Kidney (tissue), 14 donors: ENCODE measurements around the gene CASP3. TPM values are rescaled to one million over a fixed set of nuclear protein-coding genes. Genes with fewer than 3 reads are reported as not detected.

ENCODE experiments used
- DNase-seq, 5 donors: peaks; one replicate each; pipeline ENCODE4 v3.0.0-alpha.2; 2013 to 2020
- FAIRE-seq: peaks from 2 replicates; lab custom pipeline; 2012; peaks lifted over from hg19 to GRCh38; lab: Jason Lieb, UNC
- H3K27ac ChIP-seq, 2 donors: one replicate each; pipeline ENCODE4 v1.7.0; 2013; ENCODE audit warnings: low read depth in 2 of 2, low read length in 2 of 2, inconsistent platforms in 1 of 2
- H3K27me3 ChIP-seq: one replicate; pipeline ENCODE4 v1.7.1; 2013; ENCODE audit warnings: low read length, inconsistent platforms; ENCODE audit not compliant: control insufficient read depth, insufficient read depth
- H3K36me3 ChIP-seq, 3 donors: one replicate each; pipeline versions ENCODE4 v1.7.0 to v1.7.1; 2013; ENCODE audit warnings: low read length in 3 of 3, control low read depth in 1 of 3, inconsistent platforms in 1 of 3; ENCODE audit not compliant: insufficient read depth in 3 of 3, control insufficient read depth in 2 of 3
- H3K4me1 ChIP-seq, 3 donors: one replicate each; pipeline versions ENCODE4 v1.7.0 to v1.7.1; 2013; ENCODE audit warnings: low read length in 3 of 3, inconsistent platforms in 1 of 3, low read depth in 1 of 3; ENCODE audit not compliant: control insufficient read depth in 2 of 3, insufficient read depth in 2 of 3
- H3K4me3 ChIP-seq, 3 donors: one replicate each; pipeline versions ENCODE4 v1.7.0 to v1.8.1; 2013; ENCODE audit warnings: low read length in 3 of 3, control low read depth in 1 of 3, inconsistent platforms in 1 of 3
- H3K9ac ChIP-seq, 3 donors: one replicate each; pipeline versions ENCODE4 v1.7.0 to v1.7.1; 2013; ENCODE audit warnings: low read length in 3 of 3, control low read depth in 1 of 3, inconsistent platforms in 1 of 3
- H3K9me3 ChIP-seq, 3 donors: one replicate each; pipeline versions ENCODE4 v1.7.0 to v1.7.1; 2013; ENCODE audit warnings: low read length in 3 of 3, control low read depth in 1 of 3, inconsistent platforms in 1 of 3; ENCODE audit not compliant: control insufficient read depth in 2 of 3, insufficient read depth in 1 of 3
- intact Hi-C: fragments of 100-400 bp; cut with DNase I; formaldehyde crosslinking; loops from one replicate; pipeline ENCODE4 v1.11.1; 2022
- polyA plus RNA-seq: library from polyadenylated mRNA; stranded (reverse); fragments of 350-450 nt; fragmentation: Illumina TruSeq; extraction: RNeasy Lipid Tissue Mini Kit (QIAGEN cat#74804); gene quantifications from one replicate; pipeline ENCODE4 v1.2.3, GENCODE V29; 2014; ENCODE audit warnings: low read depth, low replicate concordance; ENCODE audit not compliant: insufficient read depth
- total RNA-seq: library from RNA; stranded (reverse); fragmentation: NEBNext Ultra II Directional; extraction: Animal tissue kit (Norgen Biotek cat#: 25700); gene quantifications from one replicate; pipeline ENCODE4 v1.2.1, GENCODE V29; 2021
- TF ChIP-seq, protein P1 (sequence below): IDR thresholded peaks from 3 replicates; pipeline ENCODE4 v1.5.1; 2012; ENCODE audit warnings: mild to moderate bottlenecking, moderate library complexity, borderline replicate concordance; ENCODE audit not compliant: insufficient read depth; ENCODE audit errors: extremely low read depth
- donor health status: control.
- donor health status: control.
- donor health status: control.
- donor health status: control.
- donor health status: control.
- donor health status: DM: yes; HTN: yes; CAD: no.
- donor health status: Normal renal cell carcinoma (clear cell type).

CASP3 gene
- total and polyA plus RNA-seq, 2 donors from 2014 or later: 7.3 to 22.4 TPM

- H3K9ac ChIP-seq: peak overlapping the region; percentile 76 to 93 (median 86)
- intact Hi-C loops: no loop called here
- peak in 3 of 5 donors; percentile 47 to 81 (median 68) for DNase-seq
- no peaks in the 10 kb centered on the region for H3K36me3 ChIP-seq
- H3K27me3 ChIP-seq: no peaks in the 10 kb centered on the region
- H3K4me3 ChIP-seq: peak overlapping the region; percentile 78 to 95 (median 89)
- H3K27ac ChIP-seq: peak overlapping the region; percentile 54 to 68
- peaks cover 3 to 22% (median 19%) of the 10 kb centered on the region in 3 donors for H3K4me1 ChIP-seq
- no peak for FAIRE-seq
- TF ChIP-seq, protein P1, sequence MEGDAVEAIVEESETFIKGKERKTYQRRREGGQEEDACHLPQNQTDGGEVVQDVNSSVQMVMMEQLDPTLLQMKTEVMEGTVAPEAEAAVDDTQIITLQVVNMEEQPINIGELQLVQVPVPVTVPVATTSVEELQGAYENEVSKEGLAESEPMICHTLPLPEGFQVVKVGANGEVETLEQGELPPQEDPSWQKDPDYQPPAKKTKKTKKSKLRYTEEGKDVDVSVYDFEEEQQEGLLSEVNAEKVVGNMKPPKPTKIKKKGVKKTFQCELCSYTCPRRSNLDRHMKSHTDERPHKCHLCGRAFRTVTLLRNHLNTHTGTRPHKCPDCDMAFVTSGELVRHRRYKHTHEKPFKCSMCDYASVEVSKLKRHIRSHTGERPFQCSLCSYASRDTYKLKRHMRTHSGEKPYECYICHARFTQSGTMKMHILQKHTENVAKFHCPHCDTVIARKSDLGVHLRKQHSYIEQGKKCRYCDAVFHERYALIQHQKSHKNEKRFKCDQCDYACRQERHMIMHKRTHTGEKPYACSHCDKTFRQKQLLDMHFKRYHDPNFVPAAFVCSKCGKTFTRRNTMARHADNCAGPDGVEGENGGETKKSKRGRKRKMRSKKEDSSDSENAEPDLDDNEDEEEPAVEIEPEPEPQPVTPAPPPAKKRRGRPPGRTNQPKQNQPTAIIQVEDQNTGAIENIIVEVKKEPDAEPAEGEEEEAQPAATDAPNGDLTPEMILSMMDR: no peak
- no peaks in the 10 kb centered on the region for H3K9me3 ChIP-seq
Observed at GRCh38 chr4:184649971-184650855, 966 bp upstream of the CASP3 start.

GRCh38 chr4:184648313-184649025, 778 bp downstream of the CASP3 start:
- no peaks in the 10 kb centered on the region for H3K36me3 ChIP-seq
- peak overlapping the region; percentile 96 to 97 for H3K27ac ChIP-seq
- peaks cover 3 to 22% (median 19%) of the 10 kb centered on the region in 3 donors for H3K4me1 ChIP-seq
- FAIRE-seq: no peak
- peak overlapping the region; percentile 70 to 96 (median 90) for H3K9ac ChIP-seq
- no peaks in the 10 kb centered on the region for H3K9me3 ChIP-seq
- no peaks in the 10 kb centered on the region for H3K27me3 ChIP-seq
- intact Hi-C loops: no loop called here
- TF ChIP-seq, protein P1: no peak
- peak overlapping the region; percentile 90 to 91 (median 91) for H3K4me3 ChIP-seq
- peak; percentile 48 to 91 (median 76) for DNase-seq

GRCh38 chr4:184648054-184648312, 1.3 kb downstream of the CASP3 start:
- Histone ChIP-seq H3K4me3 (peak overlapping the region; percentile 90 to 91 (median 91)), H3K4me1 (peaks cover 3 to 22% (median 19%) of the 10 kb centered on the region in 3 donors), H3K36me3 (no peaks in the 10 kb centered on the region), H3K27me3 (no peaks in the 10 kb centered on the region), H3K9me3 (no peaks in the 10 kb centered on the region), H3K9ac (peak overlapping the region; percentile 70 to 96 (median 90)), H3K27ac (peak overlapping the region; percentile 96 to 97)
- DNase-seq (no peak), FAIRE-seq (no peak)
- TF ChIP-seq, protein P1: no peak
- intact Hi-C loops: no loop called here
